Right cardiac atrium (tissue), 5 donors: ENCODE data around the gene NGRN. TPM values are rescaled to one million over a fixed set of nuclear protein-coding genes. Genes with fewer than 3 reads are reported as not detected.

Experiments used
- polyA plus RNA-seq: library from polyadenylated mRNA; stranded (reverse); fragments of 200-250 nt; gene quantifications from one replicate; pipeline ENCODE4 v1.2.3, GENCODE V29; 2013
- total RNA-seq, 4 donors: library from RNA; stranded (reverse); fragmentation: NEBNext Ultra II Directional; extraction: Animal tissue kit (Norgen Biotek cat#: 25700); gene quantifications; one replicate each; pipeline ENCODE4 v1.2.1, GENCODE V29; 2021
- donor health status: healthy with polysubstance abuse.
- donor health status: DM: no; HTN: yes; CAD: no.
- donor health status: DM: no; HTN: no; CAD: no.
- donor health status: DM: no; HTN: yes; CAD: no; lungs with severe emphysema.
- donor health status: DM: yes; HTN: yes; CAD: no.

NGRN gene
- total and polyA plus RNA-seq, 5 donors, result 135 to 163 (median 155) TPM

Other genes starting within 250 kb of the NGRN start
- gene IDH2, start 163.2 kb upstream of the NGRN start, total RNA-seq, result 100 to 1,000 TPM; 203 to 246 (median 221) TPM
- 275 TPM for gene IDH2, start 163.2 kb upstream of the NGRN start, polyA plus RNA-seq
- gene SEMA4B, start 64.3 kb upstream of the NGRN start, total RNA-seq, result 10 to 100 TPM; 32.6 to 39.6 (median 33.5) TPM
- 16.4 TPM for gene SEMA4B, start 64.3 kb upstream of the NGRN start, polyA plus RNA-seq
- gene CIB1, start 31.7 kb upstream of the NGRN start, total RNA-seq, result 10 to 100 TPM; 69.5 to 70.7 (median 70.1) TPM
- gene CIB1, start 31.7 kb upstream of the NGRN start, polyA plus RNA-seq, result 95.8 TPM
- 10 to 100 TPM; 10.6 to 20.5 (median 15.6) TPM for gene GDPGP1, start 31.5 kb upstream of the NGRN start, total RNA-seq
- 6.5 TPM for gene GDPGP1, start 31.5 kb upstream of the NGRN start, polyA plus RNA-seq
- under 1 TPM in 2 of 4 donors, not detected in 2; 0.24 to 0.54 TPM for gene TTLL13, start 16.1 kb upstream of the NGRN start, total RNA-seq
- 0.72 TPM for gene TTLL13, start 16.1 kb upstream of the NGRN start, polyA plus RNA-seq
- gene ZNF774, start 86.6 kb downstream of the NGRN start, total RNA-seq, result 1 to 10 TPM; 3.1 to 6.4 (median 4.6) TPM
- 2.0 TPM for gene ZNF774, start 86.6 kb downstream of the NGRN start, polyA plus RNA-seq
- gene IQGAP1, start 122.6 kb downstream of the NGRN start, total RNA-seq, result 10 to 100 TPM; 37.8 to 57.9 (median 53.8) TPM
- 30.0 TPM for gene IQGAP1, start 122.6 kb downstream of the NGRN start, polyA plus RNA-seq